Stimulated activated CD8-positive, alpha-beta memory T cell treated with anti-CD3 and anti-CD28 coated beads, Interleukin-4, amount 100 ng/mL, for 1 hour (primary cell): ENCODE data around the gene MTHFD1L.
"Not testable (repeated sequence)": the region's sequence is repeated elsewhere in the genome, so short reads cannot be mapped to it uniquely, and the experiment has no call there.

ENCODE experiments used
- DNase-seq, 2 donors: peaks; one replicate each; pipeline ENCODE4 v3.0.0-alpha.2; 2020; ENCODE audit warnings: low read depth in 2 of 2, low spot score in 1 of 2

The MTHFD1L gene

DNA sequence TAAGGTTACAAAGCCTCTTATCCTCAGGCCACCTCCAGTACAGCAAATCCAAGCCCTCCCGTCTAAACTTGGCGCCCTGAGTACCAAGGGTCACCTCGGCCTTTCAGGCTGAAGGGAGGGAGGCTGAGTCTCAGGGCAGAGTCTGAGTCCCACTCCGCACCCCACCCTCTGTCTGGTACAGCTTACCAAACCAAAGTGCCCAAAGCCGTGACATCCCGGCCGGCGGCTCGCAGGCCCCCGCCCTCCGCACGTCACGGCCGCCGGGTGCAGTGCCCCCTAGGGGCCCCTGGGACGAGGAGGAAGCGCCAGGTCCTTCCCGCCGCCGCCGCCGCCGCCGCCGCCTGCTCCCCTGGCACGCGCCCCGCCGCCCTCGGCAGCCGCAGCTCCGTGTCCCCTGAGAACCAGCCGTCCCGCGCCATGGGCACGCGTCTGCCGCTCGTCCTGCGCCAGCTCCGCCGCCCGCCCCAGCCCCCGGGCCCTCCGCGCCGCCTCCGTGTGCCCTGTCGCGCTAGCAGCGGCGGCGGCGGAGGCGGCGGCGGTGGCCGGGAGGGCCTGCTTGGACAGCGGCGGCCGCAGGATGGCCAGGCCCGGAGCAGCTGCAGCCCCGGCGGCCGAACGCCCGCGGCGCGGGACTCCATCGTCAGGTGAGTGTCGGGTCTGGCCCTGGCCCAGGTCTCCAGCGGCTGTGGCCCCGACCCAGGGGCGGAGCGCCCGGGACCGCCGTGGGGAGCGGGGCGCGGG, at the start of gene MTHFD1L:
Gene MTHFD1L, plus strand, starts transcription at position 297 of the 741 bp plus-strand sequence. Its CDS starts 121 bp downstream, at position 418.
- DNase-seq = peak; percentile 22 to 37

GRCh38 chr6:150816554-150816953, 48.9 kb upstream of the MTHFD1L start:
- DNase-seq = not testable (repeated sequence)

- DNase-seq = no peak
Observed at GRCh38 chr6:150822932-150823331, 42.6 kb upstream of the MTHFD1L start.

- DNase-seq = no peak
Observed at GRCh38 chr6:150826788-150827187, 38.7 kb upstream of the MTHFD1L start.

- DNase-seq = not testable (repeated sequence)
Observed at GRCh38 chr6:150828107-150828506, 37.4 kb upstream of the MTHFD1L start.

- DNase-seq = no peak
Observed at GRCh38 chr6:150830439-150831165, 34.9 kb upstream of the MTHFD1L start.

- no peak for DNase-seq
Observed at GRCh38 chr6:150831577-150831976, 33.9 kb upstream of the MTHFD1L start.

GRCh38 chr6:150835620-150836019, 29.9 kb upstream of the MTHFD1L start:
- no peak for DNase-seq

DNA sequence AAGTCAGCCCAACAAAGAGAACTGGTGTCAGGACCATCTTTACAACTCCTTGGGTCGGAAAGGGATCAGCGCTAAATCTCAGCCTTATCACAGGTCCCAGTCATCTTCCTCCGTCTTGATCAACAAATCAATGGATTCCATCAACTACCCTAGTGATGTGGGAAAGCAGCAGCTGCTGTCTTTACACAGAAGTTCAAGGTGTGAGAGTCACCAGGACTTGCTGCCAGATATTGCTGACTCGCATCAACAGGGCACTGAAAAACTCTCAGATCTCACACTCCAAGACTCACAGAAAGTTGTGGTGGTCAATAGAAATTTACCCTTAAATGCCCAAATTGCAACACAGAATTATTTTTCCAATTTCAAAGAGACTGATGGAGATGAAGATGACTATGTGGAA, 25.3 kb upstream of the MTHFD1L start:
- no peak for DNase-seq

DNA sequence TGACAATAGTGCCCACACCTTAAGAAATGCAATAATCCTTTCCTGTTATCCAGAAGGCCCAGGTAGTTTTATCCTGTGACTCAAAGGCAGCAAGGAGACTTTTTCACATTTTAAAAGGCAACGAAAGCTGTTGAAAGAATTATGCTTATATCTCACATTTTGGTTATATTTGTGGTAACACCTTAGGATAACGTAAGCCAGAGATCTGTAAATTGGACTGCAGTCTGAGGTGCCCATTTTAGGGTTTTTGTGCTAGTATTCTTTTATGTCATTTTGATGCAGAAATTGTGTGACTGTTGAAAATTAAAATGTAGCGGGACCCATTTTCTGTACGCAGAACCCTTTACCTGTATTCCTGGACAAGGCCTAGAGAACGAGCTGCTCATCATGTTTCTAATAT, 24.3 kb upstream of the MTHFD1L start:
- DNase-seq = no peak

DNA sequence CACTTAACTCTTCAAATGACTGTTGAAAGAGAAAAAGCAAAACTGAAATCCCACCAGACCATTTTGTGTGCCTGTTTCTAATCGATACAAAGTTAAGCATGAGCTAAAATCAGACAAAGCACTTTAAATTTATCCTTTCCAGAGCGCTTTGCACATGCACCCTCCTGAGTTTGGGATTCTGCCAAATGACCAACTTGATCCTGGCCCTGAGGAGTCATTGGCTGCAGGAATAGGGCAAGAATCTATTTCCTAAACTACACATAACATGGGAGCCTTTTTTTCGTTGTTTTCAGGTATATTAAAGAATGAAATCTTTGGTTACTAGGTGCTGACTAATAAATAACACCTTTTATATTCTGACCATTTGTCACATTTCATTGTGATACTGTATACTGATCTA, 23.8 kb upstream of the MTHFD1L start:
- no peak for DNase-seq

GRCh38 chr6:150844371-150844770, 21.1 kb upstream of the MTHFD1L start:
- no peak for DNase-seq

GRCh38 chr6:150846641-150847040, 18.9 kb upstream of the MTHFD1L start:
- DNase-seq = no peak

DNA sequence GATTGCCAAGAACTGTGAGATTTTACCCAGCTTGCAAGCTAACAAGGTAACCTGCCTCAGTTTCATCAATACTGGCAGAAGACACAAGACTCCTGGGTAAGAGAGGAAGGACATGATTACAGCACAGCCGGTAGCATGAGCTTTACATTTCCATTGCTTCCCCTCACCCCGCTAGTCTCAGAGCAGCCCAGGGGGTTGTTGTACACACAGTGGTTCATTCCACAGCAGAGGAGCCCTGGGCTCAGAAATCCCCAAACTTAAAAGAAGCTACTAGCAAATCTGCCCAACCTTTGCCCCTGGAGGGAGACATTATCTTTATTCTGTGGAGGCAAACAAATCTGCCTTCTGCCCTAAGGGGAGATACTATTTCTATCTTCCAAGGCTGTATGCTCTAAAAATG, 17.1 kb upstream of the MTHFD1L start:
- no peak for DNase-seq

GRCh38 chr6:150854392-150854791, 11.1 kb upstream of the MTHFD1L start:
- not testable (repeated sequence) for DNase-seq

GRCh38 chr6:150855171-150855570, 10.3 kb upstream of the MTHFD1L start:
- DNase-seq = not testable (repeated sequence)

GRCh38 chr6:150857062-150857944, 8.2 kb upstream of the MTHFD1L start:
- no peak for DNase-seq

GRCh38 chr6:150857945-150858308, 7.6 kb upstream of the MTHFD1L start:
- DNase-seq = no peak

DNA sequence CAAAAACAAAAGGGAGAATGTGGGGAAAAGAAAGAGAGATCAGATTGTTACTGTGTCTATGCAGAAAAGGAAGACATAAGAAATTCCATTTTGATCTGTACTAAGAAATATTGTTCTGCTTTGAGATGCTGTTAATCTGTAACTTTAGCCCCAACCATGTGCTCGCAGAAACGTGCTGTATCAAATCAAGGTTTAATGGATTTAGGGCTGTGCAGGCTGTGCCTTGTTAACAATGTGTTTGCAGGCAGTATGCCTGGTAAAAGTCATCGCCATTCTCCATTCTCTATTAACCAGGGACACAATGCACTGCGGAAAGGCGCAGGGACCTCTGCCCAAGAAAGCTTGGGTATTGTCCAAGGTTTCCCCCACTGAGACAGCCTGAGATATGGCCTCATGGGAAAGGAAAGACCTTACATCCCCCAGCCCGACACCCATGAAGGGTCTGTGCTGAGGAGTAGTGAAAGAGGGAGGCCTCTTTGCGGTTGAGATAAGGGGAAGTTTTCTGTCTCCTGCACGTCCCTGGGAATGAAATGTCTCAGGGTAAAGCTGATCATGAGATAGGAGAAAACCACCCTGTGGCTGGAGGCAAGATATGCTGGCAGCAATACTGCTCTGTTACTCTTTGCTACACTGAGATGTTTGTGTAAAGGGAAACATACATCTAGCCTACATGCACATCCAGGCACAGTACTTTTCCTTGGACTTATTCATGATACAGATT, 3.9 kb upstream of the MTHFD1L start:
- DNase-seq = not testable (repeated sequence)

- no peak for DNase-seq
Observed at GRCh38 chr6:150863213-150863928, 2.1 kb upstream of the MTHFD1L start.
